ENCODE data around the gene MS4A10.
A peak's percentile ranks its signal among the peaks of the same experiment; 100 is the strongest.

The MS4A10 gene

DNA sequence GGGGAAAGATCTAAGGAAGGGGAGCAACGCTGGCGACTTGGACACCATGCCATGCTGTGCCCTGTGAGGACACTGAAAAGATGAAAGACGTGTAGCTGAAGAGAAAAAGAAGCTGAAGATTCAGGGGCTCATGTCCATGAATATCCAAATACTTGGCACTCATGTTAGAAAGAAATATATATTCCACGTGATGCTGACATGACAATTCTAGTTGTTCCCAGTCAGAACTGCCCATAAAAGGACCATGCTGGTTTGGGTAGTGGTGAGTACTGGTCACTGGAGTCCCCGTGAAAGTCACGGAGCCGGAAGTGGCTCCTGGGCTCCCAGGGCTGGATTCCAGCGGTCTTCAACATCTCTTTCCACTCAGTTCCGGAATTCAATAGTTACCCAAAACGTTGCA is 18.6 kb upstream of the MS4A10 start:
- DNase-seq (ENCODE audit: low read depth), result no peak

DNA sequence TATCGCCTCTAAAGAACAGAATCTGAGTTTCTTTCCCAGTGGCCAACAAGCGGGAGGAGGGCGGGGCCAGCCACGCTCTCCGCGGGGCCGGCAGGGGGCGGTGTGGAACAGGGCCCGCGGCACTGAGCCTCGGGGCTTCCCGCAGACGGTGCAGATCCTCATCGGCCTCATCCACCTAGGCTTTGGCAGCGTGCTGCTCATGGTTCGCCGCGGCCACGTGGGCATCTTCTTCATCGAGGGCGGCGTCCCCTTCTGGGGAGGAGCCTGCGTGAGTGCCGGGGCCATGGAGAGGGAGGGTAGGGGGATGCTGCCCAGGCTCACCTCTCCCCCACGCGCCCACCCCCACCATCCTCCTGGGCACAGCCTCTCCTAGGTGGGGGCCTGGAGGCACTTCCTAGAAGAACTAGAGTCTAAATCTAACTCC is 17.7 kb upstream of the MS4A10 start:
- no peak for DNase-seq (ENCODE audit: low read depth)

DNA sequence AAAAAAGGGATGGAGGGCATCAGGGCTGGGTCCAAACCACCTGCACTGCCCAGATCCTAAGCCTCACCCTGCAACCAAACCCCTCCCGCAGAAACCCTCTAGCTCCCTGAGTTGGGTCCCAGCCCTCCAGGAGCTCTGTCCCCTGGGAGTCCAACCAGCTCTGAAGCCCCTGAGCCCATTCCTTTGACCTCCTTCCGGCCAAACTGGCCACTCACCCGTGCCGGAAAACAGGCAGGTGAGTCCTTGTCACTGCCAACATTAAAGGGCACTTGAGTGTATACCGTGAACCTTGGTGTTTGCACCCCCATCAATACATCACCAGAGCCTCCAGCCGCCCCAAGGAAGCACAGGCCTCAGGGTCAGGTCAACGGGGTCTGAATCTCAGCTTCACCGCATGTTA is 16.9 kb upstream of the MS4A10 start:
- DNase-seq (ENCODE audit: low read depth), result no peak

DNA sequence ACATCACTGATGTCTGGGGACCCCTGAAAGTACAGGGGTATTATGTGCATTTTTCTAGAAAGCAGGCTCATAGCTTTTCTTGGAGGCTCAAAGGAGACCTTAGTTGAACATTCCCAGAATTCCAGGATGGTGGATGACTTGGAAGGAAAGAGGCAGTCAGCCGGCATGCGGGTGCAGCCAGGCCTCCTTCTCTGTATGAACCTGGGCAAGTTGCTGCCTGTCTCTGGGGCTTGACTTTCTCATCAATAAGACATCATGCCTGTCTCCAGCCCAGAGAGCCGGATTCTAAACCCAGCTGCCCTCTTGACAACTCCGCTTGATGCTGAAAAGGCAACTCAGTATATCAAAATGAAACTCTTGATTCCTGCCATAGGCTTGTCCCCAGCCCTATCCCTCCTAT is 15.9 kb upstream of the MS4A10 start:
- DNase-seq (ENCODE audit: low read depth), result no peak

DNA sequence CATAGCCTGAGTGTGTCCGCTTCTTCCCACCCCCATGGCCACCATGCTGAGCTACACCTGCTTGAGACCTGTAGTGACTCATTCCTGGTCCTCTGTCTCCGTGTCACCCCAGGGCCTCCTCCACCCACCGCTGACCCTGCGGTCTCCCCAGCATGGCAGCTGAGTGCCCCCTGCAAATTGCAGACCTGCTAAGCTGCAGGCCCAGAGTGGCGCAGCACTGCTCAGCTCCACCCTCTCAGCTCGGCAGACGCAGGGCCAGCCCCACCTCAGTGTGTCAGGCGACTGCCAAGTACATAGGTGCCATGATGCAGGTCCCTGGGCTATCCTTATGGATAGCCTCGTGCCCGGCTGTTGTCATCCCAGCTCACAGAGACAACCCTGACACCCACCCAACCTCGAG is 15.3 kb upstream of the MS4A10 start:
- DNase-seq (ENCODE audit: low read depth), result no peak

DNA sequence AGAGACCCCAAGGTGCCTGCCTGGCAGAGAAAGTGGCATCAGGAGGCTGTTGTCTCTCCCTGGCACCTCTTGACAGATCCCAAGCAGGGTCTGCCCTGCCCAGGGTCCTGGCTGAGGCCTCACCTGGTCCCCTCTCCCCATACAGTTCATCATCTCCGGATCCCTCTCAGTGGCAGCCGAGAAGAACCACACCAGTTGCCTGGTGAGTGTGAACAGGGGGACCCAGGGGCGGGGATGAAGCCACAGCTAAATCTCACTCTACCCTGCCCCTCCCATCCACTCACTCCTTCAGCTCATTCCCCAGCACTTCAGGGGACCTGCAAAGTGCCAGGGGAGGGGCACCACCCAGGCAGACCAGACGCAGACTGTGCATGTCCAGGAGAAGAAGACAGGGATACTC is 14.0 kb upstream of the MS4A10 start:
- DNase-seq (ENCODE audit: low read depth), result no peak

DNA sequence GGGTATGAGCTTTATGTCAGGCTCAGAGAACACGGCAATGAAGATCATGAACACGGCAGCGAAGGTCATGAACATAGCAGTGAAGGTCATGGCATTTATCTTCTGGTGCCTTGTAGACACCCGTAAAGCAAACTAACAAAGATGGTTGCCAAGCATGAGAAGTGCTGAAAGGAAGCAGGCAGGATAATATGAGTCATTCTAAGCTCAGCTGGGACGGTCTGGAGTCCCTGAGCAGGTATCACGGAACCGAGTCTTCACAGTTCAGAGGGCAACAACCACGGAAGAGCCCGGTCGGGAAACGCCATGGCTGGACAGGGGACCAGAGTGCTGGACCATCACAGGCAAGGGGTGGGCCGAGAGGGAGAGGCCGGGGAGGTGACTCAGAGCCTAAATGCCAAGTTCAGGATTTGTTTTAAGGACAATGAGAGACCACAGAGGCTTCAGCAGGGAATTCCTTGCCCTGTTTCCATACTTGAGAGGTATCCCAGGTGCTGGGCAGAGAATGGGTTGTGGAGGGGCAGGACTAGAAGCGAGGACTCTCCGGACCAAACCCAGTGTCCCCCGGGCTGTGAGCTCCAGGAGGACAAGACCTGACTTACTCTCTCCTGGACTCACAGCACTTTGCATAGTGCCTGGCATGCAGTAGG is 13.1 kb upstream of the MS4A10 start:
- DNase-seq (ENCODE audit: low read depth), result no peak

DNA sequence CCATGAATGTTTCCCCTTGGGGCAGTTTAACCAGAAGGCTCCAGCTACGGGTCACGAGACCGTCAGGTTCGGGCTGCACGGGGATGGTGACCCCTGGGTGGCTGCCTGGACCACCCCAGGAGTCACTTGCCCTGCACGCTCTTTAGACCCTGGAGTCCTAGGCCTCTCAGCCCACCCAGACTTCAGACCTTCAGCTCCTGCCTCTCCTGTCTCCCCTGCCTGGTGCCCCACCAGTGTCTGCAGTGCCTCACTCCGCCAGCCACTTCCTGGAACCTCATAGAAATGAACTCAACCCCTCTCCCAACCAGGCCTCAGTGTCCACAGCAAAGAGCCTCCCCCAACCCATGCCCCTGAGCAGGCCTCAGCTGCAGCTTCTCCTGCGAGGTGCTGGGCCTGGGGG is 12.5 kb upstream of the MS4A10 start:
- no peak for DNase-seq (ENCODE audit: low read depth)

DNA sequence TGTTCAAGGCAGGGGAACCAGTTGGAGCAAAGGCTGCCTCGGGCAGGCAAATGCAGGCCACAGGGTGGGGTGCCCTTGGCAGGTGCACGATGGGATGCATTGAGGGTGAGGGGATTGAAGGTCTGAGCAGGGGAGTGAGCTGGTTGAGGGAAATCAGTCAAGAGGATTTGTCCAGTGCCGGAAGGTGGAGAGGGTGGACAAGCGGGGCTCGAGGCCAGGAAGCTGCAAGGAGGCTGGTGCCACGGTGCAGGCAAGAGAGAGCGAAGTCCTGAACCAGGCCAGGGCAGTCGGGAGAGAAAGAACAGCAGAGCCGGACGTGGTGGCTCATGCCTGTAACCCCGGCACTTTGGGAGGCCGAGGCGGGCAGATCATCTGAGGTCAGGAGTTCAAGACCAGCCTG is 10.4 kb upstream of the MS4A10 start:
- no peak for DNase-seq (ENCODE audit: low read depth)

DNA sequence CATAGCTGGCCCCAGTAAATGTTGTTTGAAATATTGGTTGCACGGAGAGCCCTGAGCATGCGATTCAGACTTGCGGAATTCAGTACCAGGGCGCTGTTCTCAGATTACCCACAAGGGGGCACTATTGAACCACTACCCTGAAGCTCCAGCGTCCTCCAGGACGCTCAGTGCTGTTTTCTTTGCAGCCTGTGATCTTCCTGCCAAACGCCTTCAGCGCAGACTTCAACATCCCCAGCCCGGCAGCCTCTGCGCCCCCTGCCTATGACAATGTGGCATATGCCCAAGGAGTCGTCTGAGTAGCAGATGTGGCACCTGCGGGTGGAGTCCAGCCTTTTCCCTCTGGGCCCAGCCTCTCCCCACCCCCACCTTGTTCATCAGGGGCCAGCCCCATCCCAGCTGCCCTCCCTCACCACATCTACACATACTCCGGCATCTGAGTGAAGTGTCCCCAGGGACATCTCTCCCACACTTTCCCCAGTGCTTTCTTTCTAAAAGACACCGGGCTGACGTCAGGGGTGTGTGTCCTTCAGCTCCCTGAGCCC is 9.6 kb upstream of the MS4A10 start:
- peak; percentile 73 for DNase-seq (ENCODE audit: low read depth)

DNA sequence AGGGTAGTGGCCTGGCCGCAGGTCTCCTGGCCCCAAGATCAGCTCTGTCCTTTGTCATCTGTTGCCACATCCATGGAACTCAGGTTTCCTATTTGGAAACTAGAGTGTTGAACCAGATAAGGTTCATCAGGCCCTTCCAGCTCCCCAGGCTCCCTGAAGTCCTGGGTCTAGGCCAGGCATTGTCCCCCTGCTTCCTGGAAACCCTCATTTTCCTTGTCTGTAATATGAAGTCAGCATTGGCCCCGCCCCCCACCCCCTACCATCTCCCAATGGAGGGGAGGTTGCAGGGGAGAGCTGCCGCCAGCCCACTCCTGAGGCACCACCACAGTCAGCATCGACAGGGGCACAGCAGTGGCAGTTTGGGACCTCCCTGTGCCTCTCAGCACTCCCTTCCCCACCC is 9.0 kb upstream of the MS4A10 start:
- no peak for DNase-seq (ENCODE audit: low read depth)

DNA sequence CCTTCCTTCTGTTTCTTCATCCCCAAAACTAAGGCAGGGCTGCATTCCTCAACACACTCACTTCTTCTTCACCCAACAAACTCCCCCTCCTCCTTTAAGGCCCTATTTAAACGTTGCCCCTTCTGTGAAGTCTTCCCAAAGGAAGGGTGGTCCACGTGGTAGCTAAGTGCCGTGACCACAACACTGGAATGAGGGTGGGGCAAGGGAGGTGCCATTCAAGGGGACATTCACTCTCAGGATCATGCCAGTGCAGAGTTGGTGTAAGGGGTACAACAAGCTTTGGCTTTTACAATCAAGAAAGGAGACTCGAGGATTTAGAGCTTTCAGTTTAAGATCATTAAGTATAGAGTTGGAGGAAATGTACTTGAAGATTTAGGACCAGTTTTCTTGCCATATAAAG is 8.0 kb upstream of the MS4A10 start:
- peak; percentile 8 for DNase-seq (ENCODE audit: low read depth)

DNA sequence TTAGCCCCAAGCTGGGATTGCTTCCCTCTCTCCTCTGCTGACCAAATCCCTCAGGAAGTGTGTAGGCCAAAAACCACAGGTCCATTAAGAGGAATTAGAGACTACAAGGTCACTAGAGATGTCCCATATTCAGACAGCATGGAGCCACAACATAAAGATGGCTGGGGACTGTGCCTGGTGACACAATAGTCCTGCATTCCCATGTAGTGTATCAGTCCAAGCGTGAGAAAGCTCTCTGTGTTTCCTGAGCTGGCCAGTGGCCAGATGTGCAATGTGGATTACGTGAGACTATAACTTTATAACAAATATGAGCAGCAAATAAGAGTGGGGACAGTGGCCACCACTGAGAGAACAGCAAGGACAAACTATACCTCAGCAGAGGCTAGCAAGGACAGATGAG is 7.6 kb upstream of the MS4A10 start:
- peak; percentile 51 for DNase-seq (ENCODE audit: low read depth)

DNA sequence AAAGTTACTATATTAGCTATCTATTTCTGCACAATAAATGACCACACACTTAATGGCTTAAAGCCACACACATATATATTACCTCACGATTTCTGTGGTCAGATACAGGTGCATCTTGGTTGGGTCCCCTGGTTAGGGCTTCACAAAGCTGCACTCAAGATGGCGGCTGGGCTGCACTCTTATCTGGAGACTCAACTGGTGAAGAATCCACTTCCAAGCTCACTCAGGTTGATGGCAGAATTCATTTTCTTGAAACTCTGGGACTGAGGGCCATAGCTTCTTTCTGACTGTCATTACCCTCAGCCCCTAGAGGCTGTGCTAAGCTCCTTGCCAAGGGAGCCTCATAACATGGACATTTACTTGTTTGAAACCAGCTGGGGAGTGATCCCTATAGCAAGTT is 5.1 kb upstream of the MS4A10 start:
- DNase-seq (ENCODE audit: low read depth), result no peak

DNA sequence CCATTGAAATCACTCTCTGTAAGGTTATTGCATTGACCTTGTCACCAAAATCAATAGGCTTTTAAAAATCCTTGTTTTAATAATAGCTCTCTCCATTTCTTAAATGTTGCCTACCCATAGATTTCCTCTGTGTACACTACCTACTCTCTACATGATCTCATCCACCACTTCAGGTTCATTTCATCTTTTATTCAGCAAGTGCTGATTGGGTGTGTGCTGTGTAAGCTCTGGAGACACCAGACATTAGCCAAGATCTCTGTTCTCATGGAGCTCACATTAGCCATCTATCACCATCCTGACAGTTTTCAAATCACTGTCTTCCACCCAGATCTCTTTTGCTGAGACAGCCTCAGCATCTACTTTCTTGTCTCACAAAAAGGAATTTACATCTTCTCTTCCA is 4.4 kb upstream of the MS4A10 start:
- no peak for DNase-seq (ENCODE audit: low read depth)

DNA sequence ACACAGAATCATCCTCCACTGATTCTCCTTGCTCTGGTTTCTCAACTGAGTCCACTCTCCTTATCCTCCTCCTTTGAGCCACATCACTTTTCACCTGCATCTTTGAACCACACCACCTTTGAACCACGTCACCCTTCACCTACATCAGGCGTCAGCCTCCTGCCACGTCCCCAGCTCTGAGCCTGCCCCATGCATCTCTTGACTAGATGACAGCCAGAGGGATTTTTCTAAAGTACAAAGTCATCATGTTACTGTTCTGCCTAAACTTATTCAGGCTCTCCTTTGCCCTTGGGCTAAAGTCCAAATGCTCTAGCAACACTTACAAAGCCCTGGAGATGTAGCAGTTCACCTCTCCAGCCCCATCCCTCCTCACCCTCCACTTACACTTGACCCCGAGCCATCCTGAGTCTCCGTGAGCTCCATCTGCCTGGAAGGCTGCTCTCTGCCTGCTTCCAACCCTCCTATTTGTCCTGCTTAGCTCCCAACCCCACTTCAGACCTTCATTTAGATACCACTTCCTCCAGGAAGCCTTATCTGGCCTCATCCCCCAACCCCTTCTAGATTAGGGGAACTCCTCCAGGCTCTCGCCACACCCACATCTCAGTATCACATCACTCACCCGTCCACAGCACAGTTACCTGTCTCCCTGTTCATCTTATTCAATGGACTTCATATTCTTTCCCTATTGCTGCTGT is 3.7 kb upstream of the MS4A10 start:
- no peak for DNase-seq (ENCODE audit: low read depth)

DNA sequence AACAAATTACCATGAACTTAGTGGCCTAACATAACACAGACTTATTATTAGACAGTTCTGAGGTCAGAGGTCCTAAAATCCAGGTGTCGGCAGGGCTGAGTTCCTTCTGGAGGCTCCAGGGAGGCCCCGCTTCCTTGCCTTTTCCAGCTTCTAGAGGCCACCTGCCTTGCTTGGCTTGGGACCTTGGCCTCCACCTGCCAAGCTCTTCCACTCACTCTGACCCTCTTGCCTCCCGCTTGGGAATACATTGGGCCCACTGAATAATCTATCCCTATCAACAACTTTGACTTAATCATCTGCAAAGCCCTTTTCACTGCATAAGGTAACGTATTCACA is 3.2 kb upstream of the MS4A10 start:
- DNase-seq (ENCODE audit: low read depth), result no peak

DNA sequence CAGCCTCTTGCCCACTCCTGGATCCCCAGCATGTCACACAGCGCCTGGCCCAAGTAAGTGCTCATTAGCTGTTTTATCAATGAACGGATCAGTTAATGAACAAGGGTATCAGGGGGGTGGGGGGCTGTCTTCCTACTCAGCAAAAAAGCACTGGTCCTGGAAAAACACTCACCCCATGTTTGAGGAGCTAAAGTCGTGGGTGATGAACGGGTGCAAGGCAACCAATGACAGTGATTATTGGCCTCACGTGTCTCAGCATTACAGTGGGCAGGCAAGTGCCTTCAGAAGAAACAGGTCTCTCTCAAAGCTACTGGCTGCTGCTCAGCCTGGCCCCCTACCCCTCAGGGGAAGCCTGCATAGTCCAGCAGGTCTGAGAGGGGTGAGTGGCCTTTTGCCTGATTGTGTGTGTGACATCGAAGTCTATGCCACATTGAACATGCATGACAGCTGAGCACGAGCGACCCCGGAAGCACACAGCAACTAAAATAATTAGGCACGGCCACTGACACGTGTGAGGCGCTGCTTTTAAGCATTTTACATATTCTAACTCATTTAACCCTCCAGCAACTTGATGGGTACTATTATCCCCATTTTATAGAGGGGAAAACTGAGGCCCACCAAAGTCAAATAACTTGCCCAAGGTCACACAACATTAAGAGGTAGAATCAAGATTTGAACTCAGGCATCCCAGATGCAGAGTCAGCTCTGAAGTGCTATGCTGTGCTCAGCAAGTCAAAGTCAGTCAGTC is 2.6 kb upstream of the MS4A10 start:
- DNase-seq (ENCODE audit: low read depth), result no peak

DNA sequence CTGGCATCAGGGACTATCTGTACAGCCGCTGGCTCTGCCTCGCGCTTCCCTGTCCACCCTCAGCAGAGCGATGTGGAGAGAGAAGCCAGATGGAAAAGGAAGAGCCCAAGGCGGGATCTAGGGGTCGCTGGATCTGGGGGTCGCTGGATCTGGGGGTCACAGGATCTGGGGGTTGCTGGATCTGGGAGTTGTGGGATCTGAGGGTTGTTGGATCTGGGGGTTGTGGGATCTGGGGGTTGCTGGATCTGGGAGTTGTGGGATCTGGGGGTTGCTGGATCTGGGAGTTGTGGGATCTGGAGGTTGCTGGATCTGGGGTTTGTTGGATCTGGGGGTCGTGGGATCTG is 2.0 kb upstream of the MS4A10 start:
- no peak for DNase-seq (ENCODE audit: low read depth)

DNA sequence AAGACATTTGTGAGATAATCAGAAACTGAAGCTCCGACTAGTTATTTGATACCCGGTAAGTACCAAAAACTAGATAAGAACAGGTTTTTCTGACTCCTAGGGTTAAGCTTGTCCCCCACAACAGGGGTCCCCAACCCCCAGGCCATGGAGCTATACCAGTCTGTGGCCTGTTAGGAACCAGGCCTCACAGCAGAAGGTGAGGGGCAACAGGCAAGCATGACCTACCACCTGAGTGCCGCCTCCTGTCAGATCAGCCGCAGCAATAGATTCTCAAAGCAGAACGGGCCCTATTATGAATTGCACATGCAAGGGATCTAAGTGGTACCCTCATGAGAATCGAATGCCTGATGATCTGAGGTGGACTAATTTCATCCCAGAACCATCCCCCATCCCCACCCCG is 1.2 kb upstream of the MS4A10 start:
- DNase-seq (ENCODE audit: low read depth), result no peak

DNA sequence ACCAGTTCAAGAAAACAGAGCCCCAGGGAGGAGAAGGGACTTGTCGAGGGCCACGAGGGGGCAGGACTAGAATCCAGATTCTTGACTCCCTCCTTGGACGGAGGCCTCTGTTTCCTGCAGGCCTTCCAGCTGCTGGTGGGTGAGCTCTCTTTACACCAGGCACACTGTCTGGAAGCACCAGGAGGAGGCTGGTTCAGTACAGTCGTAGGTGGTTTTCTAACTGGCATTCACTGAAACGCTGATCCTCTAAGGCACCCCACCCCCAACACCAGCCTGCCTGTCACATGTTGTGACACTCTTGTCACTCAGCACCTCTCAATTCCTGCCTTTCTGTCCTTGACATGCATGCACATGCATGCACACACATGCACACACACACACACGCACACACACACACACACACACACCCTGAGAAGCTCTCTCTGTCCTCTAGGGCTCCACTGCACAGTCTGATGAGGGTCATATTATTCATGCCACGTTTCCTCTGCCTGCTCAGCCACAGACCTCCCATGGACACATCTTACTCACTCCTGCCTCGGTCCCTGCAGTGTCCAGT is 751 bp downstream of the MS4A10 start:
- DNase-seq (ENCODE audit: low read depth), result no peak

DNA sequence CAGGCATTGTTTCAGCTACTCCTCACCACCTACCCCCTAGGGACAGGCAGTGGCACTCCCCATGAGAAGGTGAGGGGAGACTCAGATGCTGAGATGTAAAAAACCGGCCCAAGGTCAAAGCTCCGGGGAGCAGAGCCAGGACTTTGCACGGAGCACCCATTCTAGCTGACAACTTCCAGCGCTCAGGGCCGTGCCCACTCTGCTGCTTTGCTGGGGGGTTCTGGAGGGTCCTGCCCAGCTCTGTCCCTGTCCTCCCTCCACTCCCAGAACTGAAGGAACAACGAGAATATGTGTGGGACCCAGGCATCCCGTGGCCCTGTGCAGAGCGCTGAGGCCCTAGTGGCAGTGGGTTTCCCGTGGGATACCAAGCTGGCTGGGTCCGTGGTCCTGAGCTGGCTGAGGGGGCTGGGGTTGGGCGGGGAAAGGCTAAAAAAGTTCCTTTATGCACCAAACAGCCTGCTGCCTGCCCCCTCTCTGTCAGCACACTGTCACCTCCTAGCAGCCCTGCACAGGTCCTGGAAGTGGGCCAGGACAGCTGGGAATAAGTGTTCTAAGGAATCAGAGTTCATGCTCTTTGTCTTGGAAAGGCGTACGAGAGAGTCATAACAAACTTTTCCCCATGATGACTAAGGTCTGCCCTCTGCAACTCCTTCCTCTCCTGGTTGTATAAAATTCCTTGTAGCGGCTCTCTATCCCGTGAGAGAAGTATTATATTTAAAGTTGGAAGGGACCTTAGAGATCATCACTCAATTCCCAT is 1.9 kb downstream of the MS4A10 start:
- DNase-seq (ENCODE audit: low read depth), result no peak
